Caki2 (cell line): ENCODE data around the gene LYSMD3. TPM values are rescaled to one million over a fixed set of nuclear protein-coding genes. Genes with fewer than 3 reads are reported as not detected.
A peak's percentile ranks its signal among the peaks of the same experiment; 100 is the strongest.

ENCODE experiments used
- DNase-seq: peaks from one replicate; pipeline ENCODE4 v3.0.0-alpha.2; 2015; ENCODE audit warnings: low read depth
- in situ Hi-C: cut with HindIII; loops from 2 replicates; pipeline ENCODE4 v1.10.0; 2016; ENCODE audit warnings: low sequenced_read_pairs, low pct_unique_long_range_greater_than_20kb, mixed read lengths
- total RNA-seq: library from RNA; depleted of rRNA; stranded (reverse); fragments of >200 nt; shearing (Covaris generic); gene quantifications from 2 replicates; pipeline ENCODE4 v1.2.3, GENCODE V29; 2014; ENCODE audit warnings: low replicate concordance

LYSMD3 gene
- total RNA-seq, 1 experiment from 2014 or later, result 2.9 TPM

GRCh38 chr5:90550963-90551362, 21.6 kb upstream of the LYSMD3 start:
- DNase-seq, result no peak
- in situ Hi-C loops, result no loop called here

- no peak for DNase-seq
- in situ Hi-C loops, result no loop called here
Observed at GRCh38 chr5:90549729-90550275, 20.4 kb upstream of the LYSMD3 start.

GRCh38 chr5:90549223-90549622, 19.8 kb upstream of the LYSMD3 start:
- DNase-seq, result no peak
- in situ Hi-C loops, result no loop called here

GRCh38 chr5:90548069-90548593, 18.7 kb upstream of the LYSMD3 start:
- DNase-seq, result peak; percentile 59
- in situ Hi-C loops, result no loop called here

GRCh38 chr5:90547072-90547536, 17.7 kb upstream of the LYSMD3 start:
- DNase-seq, result no peak
- in situ Hi-C loops, result no loop called here

GRCh38 chr5:90546216-90546837, 16.9 kb upstream of the LYSMD3 start:
- no peak for DNase-seq
- in situ Hi-C loops, result no loop called here

- in situ Hi-C loops, result no loop called here
- DNase-seq, result no peak
Observed at GRCh38 chr5:90545511-90545910, 16.1 kb upstream of the LYSMD3 start.

GRCh38 chr5:90542827-90543519, 13.6 kb upstream of the LYSMD3 start:
- DNase-seq, result no peak
- in situ Hi-C loops, result no loop called here

GRCh38 chr5:90534922-90535321, 5.5 kb upstream of the LYSMD3 start:
- no peak for DNase-seq
- in situ Hi-C loops, result no loop called here

- in situ Hi-C loops, result no loop called here
- DNase-seq, result no peak
Observed at GRCh38 chr5:90533794-90534193, 4.4 kb upstream of the LYSMD3 start.

- in situ Hi-C loops, result no loop called here
Observed at GRCh38 chr5:90530736-90531487, 1.5 kb upstream of the LYSMD3 start.

GRCh38 chr5:90529939-90530677, 724 bp upstream of the LYSMD3 start:
- peak; percentile 76 for DNase-seq
- in situ Hi-C loops, result no loop called here

More at GRCh38 chr5:90530736-90531487, 1.5 kb upstream of the LYSMD3 start:
- DNase-seq, result no peak

- peak; percentile 14 for DNase-seq
- in situ Hi-C loops, result no loop called here
Observed at GRCh38 chr5:90528601-90529193, 687 bp downstream of the LYSMD3 start.

GRCh38 chr5:90519081-90519480, 10.3 kb downstream of the LYSMD3 start:
- in situ Hi-C loops, result no loop called here
- DNase-seq, result no peak

GRCh38 chr5:90518661-90519060, 10.7 kb downstream of the LYSMD3 start:
- DNase-seq, result peak; percentile 4
- in situ Hi-C loops, result no loop called here

GRCh38 chr5:90514520-90514919, 14.9 kb downstream of the LYSMD3 start:
- DNase-seq, result no peak
- in situ Hi-C loops, result no loop called here

- in situ Hi-C loops, result no loop called here
- no peak for DNase-seq
Observed at GRCh38 chr5:90510438-90510837, 18.9 kb downstream of the LYSMD3 start.

- in situ Hi-C loops, result no loop called here
- no peak for DNase-seq
Observed at GRCh38 chr5:90506221-90506620, 23.2 kb downstream of the LYSMD3 start.
